BLaER1 (cell line): ENCODE data around the gene RAB34.
"Not testable (repeated sequence)": the region's sequence is repeated elsewhere in the genome, so short reads cannot be mapped to it uniquely, and the experiment has no call there.

Experiments
- H3K27ac ChIP-seq: shearing (Covaris generic); formaldehyde crosslinking; 2 replicates; pipeline ENCODE4 v1.8.1; 2022
- H3K27me3 ChIP-seq: shearing (Covaris generic); formaldehyde crosslinking; 2 replicates; pipeline ENCODE4 v1.8.1; 2022
- H3K36me3 ChIP-seq: shearing (Covaris generic); formaldehyde crosslinking; 2 replicates; pipeline ENCODE4 v1.8.1; 2022
- H3K4me1 ChIP-seq: shearing (Covaris generic); formaldehyde crosslinking; 2 replicates; pipeline ENCODE4 v1.8.1; 2022
- H3K4me2 ChIP-seq: shearing (Covaris generic); formaldehyde crosslinking; 2 replicates; pipeline ENCODE4 v1.8.1; 2022
- H3K4me3 ChIP-seq: shearing (Covaris generic); formaldehyde crosslinking; 2 replicates; pipeline ENCODE4 v1.8.1; 2022
- H3K9ac ChIP-seq: shearing (Covaris generic); formaldehyde crosslinking; 2 replicates; pipeline ENCODE4 v1.8.1; 2022
- H3K9me3 ChIP-seq: shearing (Covaris generic); formaldehyde crosslinking; 2 replicates; pipeline ENCODE4 v1.8.1; 2022
- H4K20me1 ChIP-seq: shearing (Covaris generic); formaldehyde crosslinking; 2 replicates; pipeline ENCODE4 v1.8.1; 2022
- Cebpa-rat ChIP-seq: shearing (Covaris generic); IDR thresholded peaks from 2 replicates; pipeline ENCODE4 v1.8.1; 2022

RAB34 gene

DNA sequence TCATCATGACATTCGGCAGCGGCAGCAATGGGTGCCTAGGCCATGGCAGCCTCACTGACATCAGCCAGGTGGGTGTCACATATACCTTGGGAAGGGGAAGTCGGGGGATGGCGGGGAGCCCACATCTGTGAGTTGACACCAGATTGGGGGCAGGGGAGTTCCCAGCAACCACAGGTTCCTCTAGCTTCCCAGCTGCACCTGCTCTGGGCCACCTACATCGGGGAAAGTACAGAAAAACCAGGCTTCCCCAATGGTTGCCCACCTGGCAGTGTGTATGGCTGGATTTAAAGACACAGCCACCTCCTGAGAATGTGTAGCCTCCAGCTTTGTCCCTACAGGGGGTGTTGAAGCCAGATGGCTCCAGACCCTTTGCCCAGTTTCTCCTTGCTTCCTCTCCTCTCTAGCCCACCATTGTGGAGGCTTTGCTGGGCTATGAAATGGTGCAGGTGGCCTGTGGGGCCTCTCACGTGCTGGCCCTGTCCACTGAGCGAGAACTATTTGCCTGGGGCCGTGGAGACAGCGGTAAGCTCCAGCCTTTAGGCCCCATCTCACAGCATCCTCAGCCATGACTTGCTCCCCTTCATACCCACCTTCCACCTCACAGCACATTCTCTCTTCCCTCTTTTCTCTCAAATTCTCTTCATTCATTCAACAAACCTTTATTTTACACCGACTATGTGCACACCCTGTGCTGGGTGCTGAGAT is 21.2 kb upstream of the RAB34 start:
- peaks cover 82% of the 10 kb centered on the region for H3K4me1 ChIP-seq
- peak overlapping the region; percentile 51 for H3K9ac ChIP-seq
- peaks cover 3% of the 10 kb centered on the region; the same call in 1 of the 2 replicates for H3K9me3 ChIP-seq

DNA sequence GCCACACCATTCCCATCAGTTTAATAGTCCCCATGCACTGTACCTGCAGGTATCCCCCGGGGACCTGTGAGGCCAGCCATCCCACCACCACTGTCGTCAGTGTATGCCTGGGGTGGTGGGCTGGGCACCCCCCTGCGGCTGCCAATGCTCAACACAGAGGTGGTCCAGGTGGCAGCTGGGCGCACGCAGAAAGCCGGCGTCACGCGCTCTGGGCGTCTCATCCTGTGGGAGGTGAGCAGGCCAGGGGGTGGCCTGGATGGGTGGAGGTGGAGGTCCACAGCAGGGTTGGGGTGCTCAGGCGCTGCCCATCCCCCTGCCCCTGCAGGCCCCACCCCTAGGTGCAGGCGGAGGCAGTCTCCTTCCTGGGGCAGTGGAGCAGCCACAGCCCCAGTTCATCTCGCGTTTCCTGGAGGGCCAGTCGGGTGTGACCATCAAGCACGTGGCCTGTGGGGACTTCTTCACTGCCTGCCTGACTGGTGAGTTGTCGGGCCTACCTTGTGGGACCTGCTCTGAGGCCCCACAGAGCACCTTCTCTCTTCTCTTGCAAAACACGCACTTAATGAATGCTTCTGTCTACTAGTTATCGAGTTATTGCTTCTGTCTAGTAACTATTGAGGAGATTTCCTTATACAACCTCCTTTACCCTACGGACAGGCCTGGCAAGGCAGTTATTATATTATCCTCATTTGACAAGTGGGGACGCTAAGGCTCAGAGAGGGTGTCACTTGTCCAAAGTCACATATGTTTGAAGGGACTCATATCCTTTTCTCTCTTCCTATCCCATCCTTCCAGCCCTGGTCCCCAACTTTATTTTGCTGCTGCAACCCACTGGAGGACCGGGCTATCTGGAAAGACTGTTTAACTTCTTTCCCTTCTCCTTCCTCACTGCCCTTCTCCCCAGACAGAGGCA is 20.4 kb upstream of the RAB34 start:
- TF ChIP-seq Cebpa-rat: no peak
- peaks cover 19% of the 10 kb centered on the region; the same call in 1 of the 2 replicates for H3K36me3 ChIP-seq
- H3K9me3 ChIP-seq: peaks cover 3% of the 10 kb centered on the region; the same call in 1 of the 2 replicates
- peak overlapping the region; percentile 30 for H3K4me3 ChIP-seq
- H3K4me2 ChIP-seq: peak overlapping the region; percentile 96
- peak overlapping the region; percentile 84 for H3K27ac ChIP-seq
- H4K20me1 ChIP-seq: no peaks in the 10 kb centered on the region
- peaks cover 77% of the 10 kb centered on the region for H3K4me1 ChIP-seq
- no peaks in the 10 kb centered on the region for H3K27me3 ChIP-seq
- peak overlapping the region; percentile 51 for H3K9ac ChIP-seq

More for the DNA sequence above, 21.2 kb upstream of the RAB34 start:
- no peaks in the 10 kb centered on the region for H3K27me3 ChIP-seq
- H4K20me1 ChIP-seq: no peaks in the 10 kb centered on the region
- TF ChIP-seq Cebpa-rat: no peak
- H3K4me3 ChIP-seq: peak overlapping the region; percentile 30
- peak overlapping the region; percentile 84 for H3K27ac ChIP-seq
- peaks cover 18% of the 10 kb centered on the region; the same call in 1 of the 2 replicates for H3K36me3 ChIP-seq
- H3K4me2 ChIP-seq: peak overlapping the region; percentile 96

DNA sequence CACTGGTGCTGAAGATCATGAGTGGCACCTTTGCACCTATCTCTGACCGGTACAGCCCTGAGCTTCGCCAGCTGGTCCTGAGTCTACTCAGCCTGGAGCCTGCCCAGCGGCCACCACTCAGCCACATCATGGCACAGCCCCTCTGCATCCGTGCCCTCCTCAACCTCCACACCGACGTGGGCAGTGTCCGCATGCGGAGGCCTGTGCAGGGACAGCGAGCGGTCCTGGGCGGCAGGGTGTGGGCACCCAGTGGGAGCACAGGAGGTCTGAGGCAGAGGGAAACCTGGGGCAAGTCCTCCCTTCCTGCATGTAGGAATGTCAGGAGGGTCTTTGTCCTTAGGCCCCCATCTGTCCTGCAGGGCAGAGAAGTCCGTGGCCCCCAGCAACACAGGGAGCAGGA is 19.6 kb upstream of the RAB34 start:
- peak overlapping the region; percentile 84 for H3K27ac ChIP-seq
- H3K4me2 ChIP-seq: peak overlapping the region; percentile 96
- peaks cover 19% of the 10 kb centered on the region; the same call in 1 of the 2 replicates for H3K36me3 ChIP-seq
- no peak for TF ChIP-seq Cebpa-rat
- no peaks in the 10 kb centered on the region for H4K20me1 ChIP-seq
- H3K9me3 ChIP-seq: peaks cover 3% of the 10 kb centered on the region; the same call in 1 of the 2 replicates
- no peaks in the 10 kb centered on the region for H3K27me3 ChIP-seq
- H3K9ac ChIP-seq: 0 out of 2 replicates have a peak overlapping the region, but pooled peaks have one; percentile 51
- H3K4me3 ChIP-seq: peak overlapping the region; percentile 23; the same call in 1 of the 2 replicates
- peaks cover 70% of the 10 kb centered on the region for H3K4me1 ChIP-seq

DNA sequence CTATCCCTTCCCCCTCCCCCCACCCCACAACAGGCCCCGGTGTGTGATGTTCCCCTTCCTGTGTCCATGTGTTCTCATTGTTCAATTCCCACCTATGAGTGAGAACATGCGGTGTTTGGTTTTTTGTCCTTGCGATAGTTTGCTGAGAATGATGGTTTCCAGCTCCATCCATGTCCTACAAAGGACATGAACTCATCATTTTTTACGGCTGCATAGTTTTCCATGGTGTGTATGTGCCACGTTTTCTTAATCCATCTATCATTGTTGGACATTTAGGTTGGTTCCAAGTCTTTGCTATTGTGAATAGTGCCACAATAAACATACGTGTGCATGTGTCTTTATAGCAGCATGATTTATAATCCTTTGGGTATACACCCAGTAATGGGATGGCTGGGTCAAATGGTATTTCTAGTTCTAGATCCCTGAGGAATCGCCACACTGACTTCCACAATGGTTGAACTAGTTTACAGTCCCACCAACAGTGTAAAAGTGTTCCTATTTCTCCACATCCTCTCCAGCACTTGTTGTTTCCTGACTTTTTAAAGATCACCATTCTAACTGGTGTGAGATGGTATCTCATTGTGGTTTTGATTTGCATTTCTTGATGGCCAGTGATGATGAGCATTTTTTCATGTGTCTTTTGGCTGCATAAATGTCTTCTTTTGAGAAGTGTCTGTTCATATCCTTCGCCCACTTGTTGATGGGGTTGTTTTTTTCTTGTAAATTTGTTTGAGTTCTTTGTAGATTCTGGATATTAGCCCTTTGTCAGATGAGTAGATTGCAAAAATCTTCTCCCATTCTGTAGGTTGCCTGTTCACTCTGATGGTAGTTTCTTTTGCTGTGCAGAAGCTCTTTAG is 18.5 kb upstream of the RAB34 start:
- not testable (repeated sequence) for H3K27me3 ChIP-seq, H3K4me3 ChIP-seq, H3K9me3 ChIP-seq, H3K4me2 ChIP-seq, H4K20me1 ChIP-seq, H3K27ac ChIP-seq, H3K9ac ChIP-seq
- H3K4me1 ChIP-seq: peaks cover 58% of the 10 kb centered on the region
- H3K36me3 ChIP-seq: peaks cover 19% of the 10 kb centered on the region; the same call in 1 of the 2 replicates

DNA sequence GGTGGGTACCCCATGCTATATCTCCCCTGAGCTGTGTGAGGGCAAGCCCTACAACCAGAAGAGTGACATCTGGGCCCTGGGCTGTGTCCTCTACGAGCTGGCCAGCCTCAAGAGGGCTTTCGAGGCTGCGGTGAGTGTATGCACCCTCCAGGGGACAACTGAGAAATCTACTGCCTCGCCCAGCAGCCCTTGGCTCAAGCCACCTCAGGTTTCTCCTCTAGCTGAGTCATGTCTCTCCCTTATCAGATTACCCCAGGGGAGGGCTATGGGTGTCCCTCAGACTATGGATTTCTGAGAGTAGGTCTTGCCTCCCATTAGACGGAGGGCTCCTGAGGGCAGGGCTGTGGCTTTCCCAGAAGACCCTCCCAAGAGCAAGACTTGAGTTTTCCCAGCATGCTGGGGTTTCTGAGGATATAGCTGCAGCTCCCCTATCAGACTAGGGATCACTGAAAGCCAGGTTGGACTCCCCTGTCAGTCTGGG is 17.6 kb upstream of the RAB34 start:
- TF ChIP-seq Cebpa-rat: no peak
- Histone ChIP-seq H3K27me3 (no peaks in the 10 kb centered on the region), H4K20me1 (no peaks in the 10 kb centered on the region), H3K4me1 (peaks cover 51% of the 10 kb centered on the region), H3K27ac (0 out of 2 replicates have a peak overlapping the region, but pooled peaks have one; percentile 4), H3K4me2 (0 out of 2 replicates have a peak overlapping the region, but pooled peaks have one; percentile 2), H3K4me3 (no peak overlapping the region), H3K36me3 (peaks cover 19% of the 10 kb centered on the region; the same call in 1 of the 2 replicates), H3K9me3 (peaks cover 3% of the 10 kb centered on the region; the same call in 1 of the 2 replicates), H3K9ac (no peak overlapping the region)

DNA sequence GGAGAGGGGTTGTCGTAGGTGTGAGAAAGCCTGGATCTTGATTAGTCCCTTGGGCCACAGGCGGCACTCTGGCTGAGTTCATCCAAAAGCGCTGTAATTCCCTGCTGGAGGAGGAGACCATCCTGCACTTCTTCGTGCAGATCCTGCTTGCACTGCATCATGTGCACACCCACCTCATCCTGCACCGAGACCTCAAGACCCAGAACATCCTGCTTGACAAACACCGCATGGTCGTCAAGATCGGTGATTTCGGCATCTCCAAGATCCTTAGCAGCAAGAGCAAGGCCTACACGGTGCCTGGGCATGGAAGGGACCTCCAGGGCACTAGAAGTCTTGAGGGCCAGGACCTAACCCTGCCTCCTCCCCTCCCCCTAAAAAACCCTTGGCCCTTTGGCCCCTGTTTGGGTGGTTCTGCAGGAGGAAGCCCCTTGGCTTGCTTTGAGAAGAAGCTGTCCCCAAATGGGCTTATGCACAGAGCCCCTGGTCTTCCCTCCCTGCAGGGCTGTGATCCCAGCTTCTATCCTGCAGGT is 17.1 kb upstream of the RAB34 start:
- H3K4me2 ChIP-seq: 0 out of 2 replicates have a peak overlapping the region, but pooled peaks have one; percentile 2
- TF ChIP-seq Cebpa-rat: no peak
- H3K27ac ChIP-seq: 0 out of 2 replicates have a peak overlapping the region, but pooled peaks have one; percentile 4
- peaks cover 51% of the 10 kb centered on the region for H3K4me1 ChIP-seq
- H3K36me3 ChIP-seq: peaks cover 19% of the 10 kb centered on the region; the same call in 1 of the 2 replicates
- H3K9ac ChIP-seq: no peak overlapping the region
- H4K20me1 ChIP-seq: no peaks in the 10 kb centered on the region
- H3K27me3 ChIP-seq: no peaks in the 10 kb centered on the region
- no peak overlapping the region for H3K4me3 ChIP-seq
- peaks cover 3% of the 10 kb centered on the region; the same call in 1 of the 2 replicates for H3K9me3 ChIP-seq

DNA sequence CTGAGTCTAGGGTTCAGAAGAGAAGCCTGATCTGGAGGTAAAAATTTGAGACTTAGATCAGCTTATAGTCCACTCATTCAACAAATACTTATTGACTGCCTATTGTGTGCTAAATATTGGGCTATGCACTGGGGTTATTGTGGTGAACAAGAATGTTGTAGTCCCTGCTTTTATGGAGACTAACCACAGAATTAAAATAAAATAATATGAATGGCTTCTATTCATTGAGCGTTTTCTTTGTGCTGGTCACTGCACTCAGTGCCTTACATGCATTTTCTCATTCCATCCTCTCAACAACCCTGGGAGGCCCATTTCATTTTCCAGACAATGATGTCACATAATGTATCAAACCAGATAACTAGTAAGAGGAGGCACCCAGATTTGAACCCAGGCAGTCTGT is 15.7 kb upstream of the RAB34 start:
- Histone ChIP-seq H3K9me3 (peaks cover 3% of the 10 kb centered on the region; the same call in 1 of the 2 replicates), H4K20me1 (no peaks in the 10 kb centered on the region), H3K27ac (no peak overlapping the region), H3K27me3 (no peaks in the 10 kb centered on the region), H3K4me3 (no peak overlapping the region), H3K36me3 (peaks cover 19% of the 10 kb centered on the region; the same call in 1 of the 2 replicates), H3K9ac (no peak overlapping the region), H3K4me1 (peaks cover 45% of the 10 kb centered on the region), H3K4me2 (no peak overlapping the region)
- no peak for TF ChIP-seq Cebpa-rat

DNA sequence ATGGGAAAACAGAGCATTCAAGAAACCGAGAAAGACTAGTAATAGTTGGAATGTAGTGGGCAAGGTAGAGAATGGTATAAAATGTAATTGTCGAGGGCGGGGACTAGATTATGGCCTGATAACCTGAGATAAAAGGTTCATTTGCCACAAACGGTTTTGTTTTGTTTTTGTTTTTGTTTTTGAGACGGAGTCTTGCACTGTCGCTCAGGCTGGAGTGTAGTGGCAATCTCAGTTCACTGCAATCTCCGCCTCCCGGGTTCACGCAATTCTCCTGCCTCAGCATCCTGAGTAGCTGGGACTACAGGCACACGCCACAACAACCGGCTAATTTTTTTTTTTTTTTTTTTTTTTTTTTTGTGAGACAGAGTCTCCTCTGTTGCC is 12.3 kb upstream of the RAB34 start:
- Histone ChIP-seq H3K4me3 (no peak overlapping the region), H3K4me1 (peaks cover 46% of the 10 kb centered on the region), H3K4me2 (0 out of 2 replicates have a peak overlapping the region, but pooled peaks have one; percentile 100), H3K36me3 (peaks cover 16% of the 10 kb centered on the region; the same call in 1 of the 2 replicates), H4K20me1 (peaks cover 9% of the 10 kb centered on the region), H3K27me3 (no peaks in the 10 kb centered on the region), H3K9me3 (no peaks in the 10 kb centered on the region), H3K9ac (no peak overlapping the region), H3K27ac (no peak overlapping the region)
- no peak for TF ChIP-seq Cebpa-rat
